ENCODE measurements around the gene NRXN3.

The NRXN3 gene

DNA sequence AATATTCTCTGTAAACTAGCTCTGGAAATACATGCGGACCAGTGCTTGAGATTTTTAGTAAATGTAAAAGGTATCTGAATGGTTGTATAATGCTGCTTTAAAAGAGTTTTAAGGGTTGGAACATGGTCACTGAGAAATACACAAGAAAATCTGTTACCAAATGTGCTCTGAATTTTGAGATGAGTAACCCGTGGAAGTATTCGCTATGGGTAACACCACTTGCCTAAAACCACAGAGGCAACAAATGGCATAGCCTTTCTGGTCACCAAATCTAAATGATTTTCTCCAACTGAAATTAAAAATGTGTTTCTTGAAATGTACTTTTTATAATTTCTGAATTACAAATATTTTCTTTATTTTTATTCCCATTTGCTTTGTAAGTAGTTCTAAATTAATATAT is 1295.5 kb downstream of the NRXN3 start:
- FAIRE-seq, result no peak

DNA sequence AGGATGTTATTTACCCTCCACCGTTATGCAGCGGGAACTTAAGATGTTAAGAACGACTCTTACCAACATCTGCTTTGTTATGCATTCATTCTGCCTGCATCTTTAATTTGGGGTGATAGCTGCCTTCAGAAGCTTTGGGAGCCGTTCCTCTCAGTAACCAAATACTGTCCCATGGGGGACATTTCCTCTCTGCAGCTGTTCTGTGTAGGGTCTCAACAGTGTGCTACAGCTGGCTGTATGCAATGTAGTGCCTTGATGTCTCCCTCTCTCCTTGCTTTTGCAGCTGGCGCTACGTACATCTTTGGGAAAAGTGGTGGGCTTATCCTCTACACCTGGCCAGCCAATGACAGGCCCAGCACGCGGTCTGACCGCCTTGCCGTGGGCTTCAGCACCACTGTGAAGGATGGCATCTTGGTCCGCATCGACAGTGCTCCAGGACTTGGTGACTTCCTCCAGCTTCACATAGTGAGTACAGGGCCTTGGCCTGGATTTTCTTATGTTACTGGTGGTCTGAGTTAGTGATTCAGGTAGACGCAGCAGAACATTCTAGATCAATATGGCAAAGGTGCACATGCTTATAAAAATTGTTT is 1296.9 kb downstream of the NRXN3 start:
- no peak for FAIRE-seq

DNA sequence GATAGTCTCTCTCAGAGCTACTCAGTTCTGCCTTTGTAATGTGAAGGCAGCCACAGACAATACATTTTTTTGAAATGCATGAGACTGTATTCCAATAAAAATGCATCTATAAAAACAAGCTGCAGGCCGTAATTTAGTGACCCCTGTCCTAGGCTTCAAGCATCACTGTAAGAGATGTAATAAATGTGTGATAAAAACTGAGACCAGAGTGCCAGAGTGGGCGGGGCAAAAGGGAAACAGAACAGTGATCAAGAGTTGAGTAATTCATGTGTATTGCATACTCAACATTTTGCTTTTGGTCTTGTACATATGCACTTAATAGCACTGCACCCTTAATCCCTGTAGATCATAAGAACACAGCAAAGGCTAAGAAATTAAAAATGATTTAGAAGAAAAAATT is 1297.7 kb downstream of the NRXN3 start:
- FAIRE-seq, result no peak

DNA sequence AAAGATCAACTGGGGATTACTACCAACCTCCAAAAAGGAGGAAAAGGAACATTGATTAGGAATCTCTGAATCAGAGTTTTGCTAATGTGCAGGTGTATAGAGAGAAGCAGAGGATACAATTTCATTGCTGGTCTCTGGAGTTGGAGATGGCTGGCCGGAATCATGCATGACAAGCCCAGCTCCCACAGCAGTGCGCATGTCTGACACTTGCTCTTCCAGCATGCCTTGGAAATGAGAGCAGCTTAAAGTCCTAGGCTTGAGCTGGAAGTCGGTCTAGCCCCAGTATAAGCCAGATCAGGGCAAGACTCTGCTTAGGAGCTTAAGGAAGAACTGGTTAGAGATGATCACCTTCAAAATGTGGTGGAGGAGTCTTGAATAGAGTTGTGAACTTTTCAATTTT is 1298.3 kb downstream of the NRXN3 start:
- FAIRE-seq, result no peak

DNA sequence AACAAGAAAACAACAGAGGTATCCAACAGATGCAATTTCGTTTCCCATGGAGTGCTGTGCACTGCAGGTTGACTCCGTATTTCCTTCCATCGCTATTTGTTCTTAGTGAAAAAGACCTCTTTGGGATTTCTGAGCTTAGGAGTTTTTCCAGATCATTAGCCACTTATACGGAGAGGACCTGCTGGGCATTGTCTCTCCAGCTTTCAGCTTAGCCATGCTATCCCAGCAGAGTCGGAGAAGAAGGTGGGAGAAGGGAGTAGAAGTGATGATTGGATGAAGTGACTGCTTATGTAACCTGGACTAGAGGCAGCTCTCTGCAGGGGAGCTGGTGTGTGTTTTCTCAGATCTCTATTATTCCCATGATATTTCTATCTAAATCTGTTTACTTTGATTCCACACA is 1303.5 kb downstream of the NRXN3 start:
- no peak for FAIRE-seq

DNA sequence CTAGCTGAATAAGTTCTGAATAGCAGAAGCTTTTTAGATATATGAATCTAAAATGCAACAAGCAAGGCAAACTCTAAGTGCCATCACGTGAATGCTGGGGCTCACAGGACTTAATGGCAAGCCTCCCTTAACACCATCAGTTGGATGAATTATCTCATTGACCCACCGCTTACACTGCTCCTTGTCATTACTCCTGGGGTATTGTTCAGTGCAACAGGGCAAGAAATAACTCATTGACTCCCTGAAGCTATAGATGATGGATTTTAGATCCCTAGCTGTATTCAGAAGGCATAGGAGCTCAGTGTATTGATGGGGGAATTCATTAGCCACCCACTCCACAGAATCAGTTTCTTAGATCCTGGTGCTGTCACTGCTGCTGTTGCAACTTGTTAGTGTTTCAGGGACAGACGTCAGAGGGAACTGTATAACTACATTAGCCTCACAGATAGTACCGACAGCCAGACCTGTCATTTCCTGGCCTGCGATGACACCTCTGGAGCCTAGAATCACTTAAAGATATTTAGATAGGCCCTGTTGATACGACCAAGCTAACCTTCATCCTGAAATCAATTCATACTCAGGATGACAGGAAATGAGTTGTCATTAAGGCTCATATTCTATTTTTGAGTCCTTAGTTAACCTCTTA is 1305.8 kb downstream of the NRXN3 start:
- FAIRE-seq, result no peak

DNA sequence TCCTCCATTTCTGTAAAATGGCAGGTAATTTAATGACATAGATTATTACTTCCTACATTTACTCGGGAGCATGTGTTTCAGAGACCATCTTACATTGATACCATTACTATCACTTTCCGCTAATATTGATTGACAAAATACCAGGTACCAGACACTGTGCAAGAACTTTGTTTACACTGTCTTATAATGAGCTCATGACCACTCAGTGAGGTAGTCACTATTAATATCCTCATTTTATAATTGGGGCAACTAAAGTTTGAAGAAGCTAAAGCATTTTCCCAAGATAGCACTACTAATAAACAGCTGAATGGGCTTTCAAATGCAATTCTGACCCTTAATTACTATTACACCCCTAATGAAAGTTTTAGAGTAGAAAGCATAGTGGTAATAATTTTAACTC is 1306.4 kb downstream of the NRXN3 start:
- FAIRE-seq, result no peak

- FAIRE-seq, result no peak
Measured at GRCh38 chr14:79480212-79480611, 1310.0 kb downstream of the NRXN3 start.

DNA sequence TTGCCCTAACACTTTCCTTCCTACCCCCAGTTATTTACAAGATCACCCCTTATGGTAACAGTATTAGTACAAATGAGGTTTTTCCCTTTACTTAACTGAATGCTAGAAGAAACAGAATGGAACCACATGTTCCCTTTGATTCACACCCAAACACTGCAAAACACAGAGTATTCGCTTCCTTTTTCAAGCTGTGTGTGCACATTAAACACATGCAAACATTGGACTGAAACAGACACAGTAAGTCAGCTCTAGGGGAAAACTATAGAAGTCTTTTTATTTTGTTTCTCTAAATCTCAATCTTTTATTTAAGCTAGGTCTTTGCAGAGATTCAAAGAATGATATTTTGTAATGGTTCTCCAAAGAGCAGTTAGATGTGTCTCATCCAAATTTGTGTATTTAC is 1312.7 kb downstream of the NRXN3 start:
- no peak for FAIRE-seq

DNA sequence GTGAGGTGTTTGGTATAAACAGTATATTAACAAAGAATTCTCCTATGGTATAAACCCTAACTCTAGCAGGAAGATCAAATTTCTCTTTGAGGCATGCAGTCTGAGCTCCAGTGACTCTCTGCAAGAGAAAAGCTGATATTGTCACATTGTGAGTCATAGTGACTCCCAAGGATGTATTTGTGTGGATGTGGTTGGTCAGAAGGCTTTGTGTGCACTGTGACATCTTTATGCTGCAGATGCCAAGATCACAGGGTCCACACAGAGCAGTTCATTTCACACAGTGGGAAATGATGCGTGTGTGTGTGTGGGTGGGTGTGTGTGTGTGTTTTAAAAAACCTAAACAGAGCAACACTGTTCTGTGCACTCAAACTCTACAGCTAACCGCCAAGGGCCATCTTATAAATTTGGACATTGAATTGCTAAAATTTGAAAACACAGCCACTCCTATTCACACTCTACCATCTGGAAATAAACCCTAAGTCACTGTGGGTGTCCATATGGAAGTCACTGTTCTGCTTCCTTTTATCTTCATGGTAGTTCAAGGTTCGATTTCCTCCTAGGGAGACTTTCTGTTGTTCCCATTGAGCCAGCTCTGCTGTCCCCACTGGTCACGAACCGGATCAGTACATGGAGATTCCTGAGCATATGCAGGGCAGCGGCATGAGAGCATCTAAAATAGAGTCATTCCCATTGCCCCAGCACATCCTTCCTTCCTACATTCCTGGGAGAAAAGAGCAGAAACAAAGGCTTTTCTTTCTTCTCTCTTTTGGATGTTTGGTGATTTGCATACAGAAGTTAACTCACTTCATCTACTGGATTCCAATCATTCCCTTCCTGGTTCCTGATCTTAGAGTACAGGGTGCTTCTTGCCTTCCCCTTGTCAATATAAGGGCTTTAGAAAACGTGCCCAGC is 1313.6 kb downstream of the NRXN3 start:
- FAIRE-seq, result no peak

DNA sequence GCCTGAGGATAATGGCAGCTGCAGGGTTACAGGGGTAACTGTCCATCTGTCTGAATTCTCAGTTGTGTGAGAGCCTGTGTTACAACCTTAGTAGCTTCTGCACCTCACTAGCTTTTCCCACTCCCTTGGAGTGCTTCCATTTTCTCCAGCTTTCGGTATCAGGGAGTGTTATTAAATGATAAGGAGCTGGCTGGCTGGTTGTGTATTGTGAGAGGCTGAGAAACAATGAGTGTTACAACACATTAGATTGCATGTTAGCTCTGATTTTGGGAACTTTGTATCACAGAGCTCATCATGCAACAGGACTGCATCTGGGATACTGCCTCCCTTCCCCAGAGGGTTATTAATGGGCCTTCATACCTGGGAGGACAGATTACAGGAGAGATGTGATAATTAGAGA is 1317.5 kb downstream of the NRXN3 start:
- FAIRE-seq, result no peak

GRCh38 chr14:79491161-79491560 is 1321.0 kb downstream of the NRXN3 start:
- no peak for FAIRE-seq

GRCh38 chr14:79493081-79493645 is 1323.0 kb downstream of the NRXN3 start:
- FAIRE-seq, result no peak

- FAIRE-seq, result no peak
Measured at GRCh38 chr14:79496701-79497100, 1326.5 kb downstream of the NRXN3 start.

DNA sequence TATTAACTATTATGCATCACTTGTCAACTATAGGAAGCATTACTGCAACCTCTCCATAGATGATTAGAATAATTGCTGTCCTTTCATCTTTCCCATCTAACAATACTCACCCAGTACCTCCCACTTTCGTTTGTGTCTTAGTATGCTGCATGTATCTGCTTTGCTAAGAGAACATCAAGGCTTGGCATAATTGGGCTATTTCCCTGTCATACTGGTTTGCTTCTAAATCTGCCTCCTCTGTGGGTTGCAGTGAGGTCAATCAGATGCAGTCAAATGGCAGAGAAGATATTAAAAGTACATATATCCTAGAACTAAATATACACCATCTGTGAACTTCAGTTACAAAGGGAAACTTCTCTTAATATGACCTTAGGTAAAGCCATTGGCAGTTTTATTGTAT is 1330.3 kb downstream of the NRXN3 start:
- no peak for FAIRE-seq

GRCh38 chr14:79502136-79502750 is 1332.1 kb downstream of the NRXN3 start:
- FAIRE-seq, result no peak

DNA sequence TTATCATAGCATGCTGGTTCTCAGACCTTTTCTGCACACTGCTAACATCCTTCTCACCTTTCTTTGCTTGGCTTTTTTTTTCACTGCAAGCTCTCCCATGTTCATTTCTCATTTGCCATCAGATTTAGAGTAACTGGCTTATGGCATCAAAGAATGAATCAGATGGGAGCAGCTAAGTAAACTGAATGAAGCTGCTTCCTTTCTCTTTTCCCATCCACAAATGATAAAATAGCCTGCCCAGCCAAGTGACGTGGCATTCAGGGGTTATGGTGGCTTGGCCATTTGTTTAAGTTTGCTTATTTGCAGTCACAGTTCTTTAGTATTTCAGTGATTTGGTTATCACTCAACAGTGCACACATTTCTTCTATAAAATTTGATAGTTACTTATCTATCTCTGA is 1332.6 kb downstream of the NRXN3 start:
- no peak for FAIRE-seq

- FAIRE-seq, result no peak
Measured at GRCh38 chr14:79510659-79511058, 1340.5 kb downstream of the NRXN3 start.

DNA sequence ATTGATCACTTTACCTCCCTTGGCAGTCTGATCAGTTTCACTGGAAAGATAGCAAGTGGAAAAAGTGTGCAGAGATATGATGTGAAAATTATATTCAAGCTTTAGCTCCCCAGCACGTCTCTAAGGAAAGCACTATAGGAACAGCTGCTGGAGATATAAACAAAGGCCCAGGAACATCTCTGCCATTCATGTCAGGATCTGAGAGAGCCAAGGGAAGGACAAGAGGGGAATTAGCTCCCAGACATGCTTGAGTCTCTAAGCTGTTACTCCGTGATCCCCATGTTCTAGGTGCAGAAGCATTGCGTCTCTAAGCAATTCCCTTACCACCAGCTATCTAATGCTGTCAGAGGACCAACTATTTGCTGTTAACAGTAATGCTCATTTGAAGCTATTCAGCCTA is 1341.0 kb downstream of the NRXN3 start:
- FAIRE-seq, result no peak

- FAIRE-seq, result no peak
Measured at GRCh38 chr14:79513446-79513845, 1343.3 kb downstream of the NRXN3 start.

GRCh38 chr14:79514700-79515099 is 1344.5 kb downstream of the NRXN3 start:
- FAIRE-seq, result no peak

- FAIRE-seq, result no peak
Measured at GRCh38 chr14:79515158-79515557, 1345.0 kb downstream of the NRXN3 start.

DNA sequence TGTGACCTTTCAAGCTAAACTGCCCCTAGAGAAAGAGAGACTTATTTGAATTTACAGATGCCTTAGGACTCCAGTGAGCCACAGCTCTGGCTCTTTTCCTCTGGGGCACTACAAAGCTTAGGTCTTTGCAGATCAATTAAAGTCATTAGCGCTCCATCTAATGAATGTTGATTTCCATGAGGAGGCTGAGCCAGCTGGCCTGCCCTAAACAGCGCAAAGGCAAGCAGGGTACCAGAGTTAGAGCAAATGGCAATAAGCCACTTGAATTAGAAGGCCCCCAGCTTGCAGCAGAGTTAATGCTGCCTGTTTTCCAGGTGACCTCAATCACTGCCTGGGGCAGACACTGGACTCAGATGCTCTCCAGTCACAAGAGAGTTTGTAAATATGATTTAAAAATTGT is 1345.8 kb downstream of the NRXN3 start:
- no peak for FAIRE-seq
